ENCODE data around the gene TBXAS1. TPM values are rescaled to one million over a fixed set of nuclear protein-coding genes. Genes with fewer than 3 reads are reported as not detected.

The TBXAS1 gene
- total RNA-seq, 2 experiments from 2014 or later = 0.86 TPM; not detected in 1

- Histone ChIP-seq H3K27ac (ENCODE audit: low read depth, low read length, poor library complexity, severe bottlenecking) (no peak overlapping the region), H3K4me1 (ENCODE audit: insufficient read depth, low read length, poor library complexity, severe bottlenecking) (peaks cover 36% of the 10 kb centered on the region), H4K20me1 (ENCODE audit: insufficient read depth, low read length) (no peaks in the 10 kb centered on the region), H3K9me3 (ENCODE audit: low read length) (peaks cover 17% of the 10 kb centered on the region; the same call in 1 of the 2 replicates), H3K9me2 (ENCODE audit: insufficient read depth, low read length) (no peaks in the 10 kb centered on the region), H3K36me3 (ENCODE audit: insufficient read depth, low read length) (no peaks in the 10 kb centered on the region; the same call in 1 of the 2 replicates), H2AFZ (ENCODE audit: low read length) (no peak overlapping the region), H3K4me2 (ENCODE audit: low read length) (no peak overlapping the region), H3K79me2 (ENCODE audit: insufficient read depth, low read depth, low read length) (no peaks in the 10 kb centered on the region), H3K4me3 (ENCODE audit: low read depth, low read length, poor library complexity, severe bottlenecking) (no peak overlapping the region)
- DNase-seq (ENCODE audit: low spot score) = peak; percentile 51
- TF ChIP-seq CTCF (conservative IDR thresholded peaks at IDR 0.05; ENCODE audit: low read length) (no peak), EZH2phosphoT487 (IDR thresholded peaks at IDR 0.05; ENCODE audit: borderline replicate concordance, low read depth, low read length) (no peak)
- BruUV-seq (replicated peaks) = no TSS peak
- ChIA-PET POLR2A (interaction anchor here (0.7 to 3.0 kb wide), 4 partner anchors 12 to 116 kb away, joined by 3 to 22 read pairs (median 4); no protein-coding TSS in a partner anchor), CTCF (ENCODE audit: unreplicated experiment) (interaction anchor here (0.9 kb wide), 1 partner anchor 15 kb away, joined by 4 read pairs; no protein-coding TSS in a partner anchor)
- intact Hi-C loops (cut with micrococcal nuclease; ENCODE audit: unreplicated experiment) = no loop called here
Measured at GRCh38 chr7:139901056-139901795, 72.2 kb downstream of the TBXAS1 start.

- CTCF ChIA-PET (ENCODE audit: unreplicated experiment) = interaction anchor here (0.9 kb wide), 1 partner anchor 14 kb away, joined by 4 read pairs; no protein-coding TSS in a partner anchor
- Histone ChIP-seq H3K4me1 (ENCODE audit: insufficient read depth, low read length, poor library complexity, severe bottlenecking) (peaks cover 36% of the 10 kb centered on the region), H2AFZ (ENCODE audit: low read length) (no peak overlapping the region), H4K20me1 (ENCODE audit: insufficient read depth, low read length) (no peaks in the 10 kb centered on the region), H3K79me2 (ENCODE audit: insufficient read depth, low read depth, low read length) (no peaks in the 10 kb centered on the region), H3K36me3 (ENCODE audit: insufficient read depth, low read length) (no peaks in the 10 kb centered on the region; the same call in 1 of the 2 replicates), H3K27ac (ENCODE audit: low read depth, low read length, poor library complexity, severe bottlenecking) (no peak overlapping the region), H3K4me2 (ENCODE audit: low read length) (no peak overlapping the region), H3K9me2 (ENCODE audit: insufficient read depth, low read length) (no peaks in the 10 kb centered on the region), H3K4me3 (ENCODE audit: low read depth, low read length, poor library complexity, severe bottlenecking) (no peak overlapping the region), H3K9me3 (ENCODE audit: low read length) (peaks cover 22% of the 10 kb centered on the region; the same call in 1 of the 2 replicates)
- no peak for TF ChIP-seq EZH2phosphoT487 (IDR thresholded peaks at IDR 0.05; ENCODE audit: borderline replicate concordance, low read depth, low read length)
- no peak for TF ChIP-seq CTCF (conservative IDR thresholded peaks at IDR 0.05; ENCODE audit: low read length)
- BruUV-seq (replicated peaks) = no TSS peak
- no peak for DNase-seq (ENCODE audit: low spot score)
- intact Hi-C loops (cut with micrococcal nuclease; ENCODE audit: unreplicated experiment) = no loop called here
- POLR2A ChIA-PET = interaction anchor here (1.2 to 3.0 kb wide), 2 partner anchors 11 to 14 kb away, joined by 4 to 22 read pairs; no protein-coding TSS in a partner anchor
Measured at GRCh38 chr7:139901901-139902300, 72.8 kb downstream of the TBXAS1 start.
